MM.1S (cell line): ENCODE measurements around the gene NEK5.

Experiments used
- EZH2 ChIP-seq: fragments of 300-600 bp; sonication (generic); optimal IDR thresholded peaks from 2 replicates; pipeline ENCODE3; 2017; ENCODE audit warnings: low read depth, mild to moderate bottlenecking, antibody characterized with exemption, low read length, mixed read lengths
- EZH2phosphoT487 ChIP-seq: fragments of 300-600 bp; sonication (generic); IDR thresholded peaks from 2 replicates; pipeline ENCODE4 v1.6.1; 2018; ENCODE audit warnings: antibody characterized with exemption, low read length
- TF ChIP-seq, protein P1 (sequence below): fragments of 300-600 bp; sonication (generic); IDR thresholded peaks from 2 replicates; pipeline ENCODE4 v1.5.1; 2016; ENCODE audit warnings: antibody characterized with exemption, low read length, mixed read lengths

DNA sequence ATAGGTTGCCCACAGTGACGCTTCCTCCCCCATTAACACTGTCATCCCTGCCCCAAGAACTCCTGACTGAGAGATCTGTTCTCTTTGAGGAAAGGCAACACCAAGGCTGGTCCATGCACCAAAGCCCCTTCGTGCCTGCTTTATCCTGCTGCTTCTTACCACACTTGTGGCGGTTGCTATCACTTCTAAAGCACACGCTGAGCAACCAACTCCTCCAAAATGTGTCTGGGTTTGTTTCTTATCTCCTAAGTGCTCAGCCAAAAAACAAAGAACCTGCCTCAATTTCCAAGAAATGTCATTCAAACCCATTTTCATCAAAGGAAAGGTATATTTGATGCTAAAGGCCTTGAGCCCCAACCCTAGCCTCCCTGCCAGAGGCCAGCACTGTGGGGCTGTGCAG is 132.2 kb downstream of the NEK5 start:
- TF ChIP-seq, protein P1, sequence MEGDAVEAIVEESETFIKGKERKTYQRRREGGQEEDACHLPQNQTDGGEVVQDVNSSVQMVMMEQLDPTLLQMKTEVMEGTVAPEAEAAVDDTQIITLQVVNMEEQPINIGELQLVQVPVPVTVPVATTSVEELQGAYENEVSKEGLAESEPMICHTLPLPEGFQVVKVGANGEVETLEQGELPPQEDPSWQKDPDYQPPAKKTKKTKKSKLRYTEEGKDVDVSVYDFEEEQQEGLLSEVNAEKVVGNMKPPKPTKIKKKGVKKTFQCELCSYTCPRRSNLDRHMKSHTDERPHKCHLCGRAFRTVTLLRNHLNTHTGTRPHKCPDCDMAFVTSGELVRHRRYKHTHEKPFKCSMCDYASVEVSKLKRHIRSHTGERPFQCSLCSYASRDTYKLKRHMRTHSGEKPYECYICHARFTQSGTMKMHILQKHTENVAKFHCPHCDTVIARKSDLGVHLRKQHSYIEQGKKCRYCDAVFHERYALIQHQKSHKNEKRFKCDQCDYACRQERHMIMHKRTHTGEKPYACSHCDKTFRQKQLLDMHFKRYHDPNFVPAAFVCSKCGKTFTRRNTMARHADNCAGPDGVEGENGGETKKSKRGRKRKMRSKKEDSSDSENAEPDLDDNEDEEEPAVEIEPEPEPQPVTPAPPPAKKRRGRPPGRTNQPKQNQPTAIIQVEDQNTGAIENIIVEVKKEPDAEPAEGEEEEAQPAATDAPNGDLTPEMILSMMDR: no peak
- TF ChIP-seq EZH2 (no peak), EZH2phosphoT487 (no peak)
